ENCODE measurements around the gene MLST8.

MLST8 gene

GRCh38 chr16:2163211-2163881 lies 41.9 kb upstream of the MLST8 start:
- H3K4me1 ChIP-seq (ENCODE audit: control insufficient read depth in 1 of 2, insufficient read depth in 2 of 2, low read length in 2 of 2), result peaks cover 75 to 77% of the 10 kb centered on the region in 2 donors
- H3K4me3 ChIP-seq (ENCODE audit: low read depth in 1 of 2, low read length in 2 of 2), result peak overlapping the region in 1 of 2 donors; percentile 22
- no peaks in the 10 kb centered on the region for H3K27me3 ChIP-seq (ENCODE audit: control insufficient read depth in 1 of 2, insufficient read depth in 2 of 2, low read length in 2 of 2)
- peak overlapping the region in 1 of 2 donors; percentile 35 for H3K9ac ChIP-seq (ENCODE audit: low read depth in 1 of 2, low read length in 2 of 2)
- H3K27ac ChIP-seq (ENCODE audit: low read depth, low read length), result peak overlapping the region; percentile 87
- peaks cover 7 to 24% of the 10 kb centered on the region in 2 donors for H3K36me3 ChIP-seq (ENCODE audit: control insufficient read depth in 1 of 2, insufficient read depth in 2 of 2, low read length in 2 of 2)
- H3K9me3 ChIP-seq (ENCODE audit: control insufficient read depth in 1 of 2, low read length in 2 of 2), result no peaks in the 10 kb centered on the region

DNA sequence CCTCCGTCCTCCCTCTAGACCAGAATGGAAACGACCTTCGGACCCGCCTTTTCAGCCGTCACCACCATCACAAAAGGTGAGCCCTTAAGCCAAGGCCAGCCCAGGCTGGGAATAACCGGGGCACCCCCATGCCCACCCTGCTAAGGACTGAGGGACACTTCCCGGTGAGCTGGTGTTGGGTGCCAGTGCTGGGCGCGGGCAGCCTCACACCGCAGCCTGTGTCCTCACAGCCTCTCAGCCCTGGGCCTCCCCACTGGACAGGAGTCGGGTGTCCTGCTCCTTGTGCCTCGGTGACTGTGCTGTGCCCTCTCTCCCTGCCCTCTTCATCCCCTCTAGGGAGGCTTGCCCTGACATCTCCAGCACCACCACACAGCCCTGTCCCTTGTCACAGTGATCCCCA lies 39.4 kb upstream of the MLST8 start:
- H3K4me3 ChIP-seq (ENCODE audit: low read depth in 1 of 2, low read length in 2 of 2), result no peak overlapping the region
- H3K36me3 ChIP-seq (ENCODE audit: control insufficient read depth in 1 of 2, insufficient read depth in 2 of 2, low read length in 2 of 2), result peaks cover 7 to 29% of the 10 kb centered on the region in 2 donors
- H3K4me1 ChIP-seq (ENCODE audit: control insufficient read depth in 1 of 2, insufficient read depth in 2 of 2, low read length in 2 of 2), result peaks cover 55% of the 10 kb centered on the region in 2 donors
- no peaks in the 10 kb centered on the region for H3K9me3 ChIP-seq (ENCODE audit: control insufficient read depth in 1 of 2, low read length in 2 of 2)
- H3K27me3 ChIP-seq (ENCODE audit: control insufficient read depth in 1 of 2, insufficient read depth in 2 of 2, low read length in 2 of 2), result no peaks in the 10 kb centered on the region
- H3K27ac ChIP-seq (ENCODE audit: low read depth, low read length), result no peak overlapping the region
- no peak overlapping the region for H3K9ac ChIP-seq (ENCODE audit: low read depth in 1 of 2, low read length in 2 of 2)

DNA sequence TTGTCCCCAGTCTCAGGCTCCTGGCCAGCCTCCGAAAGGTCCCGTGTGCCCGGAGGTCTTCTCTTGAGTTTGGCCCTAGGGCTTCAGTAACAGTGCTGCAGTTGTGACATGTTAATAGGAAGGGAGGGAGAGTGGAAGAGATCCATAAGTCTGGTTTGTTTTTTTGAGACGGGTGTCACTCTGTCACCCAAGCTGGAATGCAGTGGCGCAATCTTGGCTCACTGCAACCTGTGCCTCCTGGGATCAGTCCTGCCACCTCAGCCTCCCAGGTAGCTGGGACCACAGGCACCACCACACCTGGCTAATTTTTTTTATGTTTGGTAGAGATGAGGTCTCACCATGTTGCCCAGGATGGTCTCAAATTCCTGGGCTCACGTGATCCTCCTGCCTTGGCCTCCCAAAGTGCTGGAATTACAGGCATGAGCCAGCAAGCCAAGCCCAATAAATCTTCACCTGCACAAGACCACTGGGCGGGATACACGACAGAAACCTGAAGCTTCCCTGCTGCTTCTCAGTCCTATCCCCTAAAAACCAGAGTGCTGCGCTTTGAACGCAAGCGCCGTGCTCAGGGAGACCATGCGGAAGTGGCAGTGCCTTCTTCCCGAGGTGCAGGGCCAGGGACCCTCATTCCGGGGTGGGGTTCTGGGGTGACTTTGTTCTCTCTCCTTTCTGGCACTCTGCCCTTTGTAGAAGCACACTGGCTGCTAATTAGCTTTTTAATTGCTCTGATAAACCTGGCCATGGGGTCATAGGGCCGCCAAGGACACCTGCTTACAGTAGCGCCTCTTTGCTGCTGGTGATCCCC lies 38.8 kb upstream of the MLST8 start:
- Histone ChIP-seq H3K36me3 (ENCODE audit: control insufficient read depth in 1 of 2, insufficient read depth in 2 of 2, low read length in 2 of 2) (peaks cover 7 to 34% of the 10 kb centered on the region in 2 donors), H3K4me1 (ENCODE audit: control insufficient read depth in 1 of 2, insufficient read depth in 2 of 2, low read length in 2 of 2) (peaks cover 53 to 55% of the 10 kb centered on the region in 2 donors)

DNA sequence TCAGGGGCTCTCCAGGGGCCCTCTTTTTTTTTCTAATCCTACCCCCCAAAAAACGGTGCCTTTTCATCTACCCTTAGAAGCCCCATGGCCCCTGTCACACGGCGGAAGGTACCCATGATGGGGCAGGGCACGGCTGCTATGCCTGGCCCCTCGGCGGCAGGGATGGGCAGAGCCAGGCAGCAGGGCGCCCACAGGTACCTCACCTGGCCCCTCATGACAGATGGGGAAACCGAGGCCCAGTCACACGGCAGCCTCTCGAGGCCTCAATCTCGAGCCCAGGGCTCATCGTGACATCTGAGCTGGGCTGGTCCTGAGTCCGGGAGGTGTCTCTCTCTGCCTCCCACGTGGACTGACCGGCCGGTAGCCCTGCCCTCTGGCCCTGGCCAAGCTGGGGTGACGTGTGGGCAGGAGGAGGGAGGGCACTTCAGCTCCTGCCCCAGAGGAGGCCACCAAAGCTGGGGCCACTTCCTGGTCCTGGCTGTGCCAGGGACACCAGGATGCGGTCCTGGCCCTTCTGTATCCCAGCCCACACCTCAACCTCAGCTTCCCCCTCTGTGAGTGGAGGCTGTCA lies 38.1 kb upstream of the MLST8 start:
- Histone ChIP-seq H3K9ac (ENCODE audit: low read depth in 1 of 2, low read length in 2 of 2) (peak overlapping the region in 1 of 2 donors; percentile 51), H3K9me3 (ENCODE audit: control insufficient read depth in 1 of 2, low read length in 2 of 2) (no peaks in the 10 kb centered on the region), H3K27ac (ENCODE audit: low read depth, low read length) (no peak overlapping the region), H3K27me3 (ENCODE audit: control insufficient read depth in 1 of 2, insufficient read depth in 2 of 2, low read length in 2 of 2) (no peaks in the 10 kb centered on the region), H3K4me3 (ENCODE audit: low read depth in 1 of 2, low read length in 2 of 2) (peak overlapping the region in 1 of 2 donors; percentile 10), H3K4me1 (ENCODE audit: control insufficient read depth in 1 of 2, insufficient read depth in 2 of 2, low read length in 2 of 2) (peaks cover 53 to 55% of the 10 kb centered on the region in 2 donors), H3K36me3 (ENCODE audit: control insufficient read depth in 1 of 2, insufficient read depth in 2 of 2, low read length in 2 of 2) (peaks cover 7 to 40% of the 10 kb centered on the region in 2 donors)

More for the DNA sequence above, 38.8 kb upstream of the MLST8 start:
- Histone ChIP-seq H3K27ac (ENCODE audit: low read depth, low read length) (no peak overlapping the region), H3K4me3 (ENCODE audit: low read depth in 1 of 2, low read length in 2 of 2) (peak overlapping the region in 1 of 2 donors; percentile 10), H3K27me3 (ENCODE audit: control insufficient read depth in 1 of 2, insufficient read depth in 2 of 2, low read length in 2 of 2) (no peaks in the 10 kb centered on the region), H3K9me3 (ENCODE audit: control insufficient read depth in 1 of 2, low read length in 2 of 2) (no peaks in the 10 kb centered on the region), H3K9ac (ENCODE audit: low read depth in 1 of 2, low read length in 2 of 2) (peak overlapping the region in 1 of 2 donors; percentile 38)

- peaks cover 19 to 62% of the 10 kb centered on the region in 2 donors for H3K36me3 ChIP-seq (ENCODE audit: control insufficient read depth in 1 of 2, insufficient read depth in 2 of 2, low read length in 2 of 2)
These were observed 35.2 kb upstream of the MLST8 start for GRCh38 chr16:2170080-2170479.

DNA sequence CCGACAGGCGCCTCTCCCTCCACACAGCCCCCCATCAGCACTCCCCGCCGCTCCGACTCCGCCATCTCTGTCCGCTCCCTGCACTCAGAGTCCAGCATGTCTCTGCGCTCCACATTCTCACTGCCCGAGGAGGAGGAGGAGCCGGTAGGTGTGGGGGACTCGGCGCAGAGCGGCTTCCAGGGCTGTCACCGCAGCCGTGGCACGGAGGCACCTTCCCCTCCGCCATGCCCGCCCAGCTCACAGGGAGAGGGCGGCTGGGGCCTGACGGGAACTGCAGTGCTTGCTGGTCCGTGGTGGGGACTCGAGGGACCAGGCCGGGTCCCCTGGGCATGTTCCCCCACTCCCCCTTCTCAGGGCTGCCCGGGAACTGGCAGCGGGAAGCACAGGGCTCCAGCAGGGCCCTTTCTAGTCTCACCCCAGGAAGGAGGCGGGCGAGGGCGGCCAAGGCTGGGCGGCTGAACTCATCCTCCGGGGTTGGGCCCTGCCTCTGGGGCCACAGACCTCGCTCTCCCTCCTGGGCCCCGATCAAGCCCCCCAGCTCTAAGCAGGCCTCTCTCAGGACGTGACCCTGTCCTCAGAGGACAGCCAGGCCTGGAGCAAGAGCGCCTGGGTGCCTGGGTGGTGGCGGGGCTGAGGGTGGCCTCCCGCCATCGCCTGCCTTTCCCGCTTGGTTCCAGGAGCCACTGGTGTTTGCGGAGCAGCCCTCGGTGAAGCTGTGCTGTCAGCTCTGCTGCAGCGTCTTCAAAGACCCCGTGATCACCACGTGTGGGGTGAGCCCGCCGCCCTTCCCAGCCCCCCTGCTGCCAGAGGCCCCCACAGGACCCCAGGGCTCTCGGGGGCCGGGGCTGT lies 34.4 kb upstream of the MLST8 start:
- no peak overlapping the region for H3K27ac ChIP-seq (ENCODE audit: low read depth, low read length)
- H3K4me1 ChIP-seq (ENCODE audit: control insufficient read depth in 1 of 2, insufficient read depth in 2 of 2, low read length in 2 of 2), result peaks cover 31 to 34% of the 10 kb centered on the region in 2 donors
- peaks cover 26 to 65% of the 10 kb centered on the region in 2 donors for H3K36me3 ChIP-seq (ENCODE audit: control insufficient read depth in 1 of 2, insufficient read depth in 2 of 2, low read length in 2 of 2)
- no peaks in the 10 kb centered on the region for H3K9me3 ChIP-seq (ENCODE audit: control insufficient read depth in 1 of 2, low read length in 2 of 2)
- no peaks in the 10 kb centered on the region for H3K27me3 ChIP-seq (ENCODE audit: control insufficient read depth in 1 of 2, insufficient read depth in 2 of 2, low read length in 2 of 2)
- H3K9ac ChIP-seq (ENCODE audit: low read depth in 1 of 2, low read length in 2 of 2), result no peak overlapping the region
- no peak overlapping the region for H3K4me3 ChIP-seq (ENCODE audit: low read depth in 1 of 2, low read length in 2 of 2)

More at GRCh38 chr16:2170080-2170479, 35.2 kb upstream of the MLST8 start:
- H3K27ac ChIP-seq (ENCODE audit: low read depth, low read length), result no peak overlapping the region
- no peak overlapping the region for H3K9ac ChIP-seq (ENCODE audit: low read depth in 1 of 2, low read length in 2 of 2)
- no peaks in the 10 kb centered on the region for H3K27me3 ChIP-seq (ENCODE audit: control insufficient read depth in 1 of 2, insufficient read depth in 2 of 2, low read length in 2 of 2)
- peaks cover 35 to 38% of the 10 kb centered on the region in 2 donors for H3K4me1 ChIP-seq (ENCODE audit: control insufficient read depth in 1 of 2, insufficient read depth in 2 of 2, low read length in 2 of 2)
- no peaks in the 10 kb centered on the region for H3K9me3 ChIP-seq (ENCODE audit: control insufficient read depth in 1 of 2, low read length in 2 of 2)
- no peak overlapping the region for H3K4me3 ChIP-seq (ENCODE audit: low read depth in 1 of 2, low read length in 2 of 2)

DNA sequence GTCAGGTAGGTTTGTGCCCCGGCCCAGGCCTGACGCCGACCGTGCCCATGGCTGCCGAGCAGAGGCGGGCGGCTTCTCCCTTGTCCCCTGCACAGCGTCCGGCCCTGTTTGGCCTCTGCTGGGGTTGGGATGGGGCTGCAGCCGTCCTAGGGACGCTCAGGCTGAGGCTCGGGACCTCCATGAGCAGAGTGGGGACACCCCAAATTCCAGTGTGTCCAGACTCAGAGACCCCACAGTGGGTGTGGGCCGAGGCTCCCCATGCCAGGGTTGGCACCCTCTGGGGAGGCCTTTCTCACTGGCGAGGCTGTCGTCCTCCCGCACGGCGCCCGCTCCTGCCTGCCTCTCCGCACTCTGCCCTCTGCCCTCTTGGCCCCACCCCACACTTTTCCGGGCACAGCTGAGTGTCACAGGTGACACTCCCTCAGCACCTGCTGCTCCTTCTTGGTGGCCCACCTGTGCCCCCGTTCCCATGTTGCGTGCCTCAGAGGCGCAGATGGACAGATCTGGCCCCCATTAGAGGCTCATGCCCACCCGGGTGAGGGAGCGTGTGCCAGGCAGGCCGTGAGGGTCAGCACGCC lies 33.6 kb upstream of the MLST8 start:
- Histone ChIP-seq H3K4me3 (ENCODE audit: low read depth in 1 of 2, low read length in 2 of 2) (no peak overlapping the region), H3K27me3 (ENCODE audit: control insufficient read depth in 1 of 2, insufficient read depth in 2 of 2, low read length in 2 of 2) (no peaks in the 10 kb centered on the region), H3K27ac (ENCODE audit: low read depth, low read length) (no peak overlapping the region), H3K9me3 (ENCODE audit: control insufficient read depth in 1 of 2, low read length in 2 of 2) (no peaks in the 10 kb centered on the region), H3K4me1 (ENCODE audit: control insufficient read depth in 1 of 2, insufficient read depth in 2 of 2, low read length in 2 of 2) (peaks cover 22 to 26% of the 10 kb centered on the region in 2 donors), H3K36me3 (ENCODE audit: control insufficient read depth in 1 of 2, insufficient read depth in 2 of 2, low read length in 2 of 2) (peaks cover 27 to 64% of the 10 kb centered on the region in 2 donors), H3K9ac (ENCODE audit: low read depth in 1 of 2, low read length in 2 of 2) (no peak overlapping the region)

- Histone ChIP-seq H3K4me3 (ENCODE audit: low read depth in 1 of 2, low read length in 2 of 2) (no peak overlapping the region), H3K9ac (ENCODE audit: low read depth in 1 of 2, low read length in 2 of 2) (no peak overlapping the region), H3K27ac (ENCODE audit: low read depth, low read length) (no peak overlapping the region), H3K4me1 (ENCODE audit: control insufficient read depth in 1 of 2, insufficient read depth in 2 of 2, low read length in 2 of 2) (peaks cover 12 to 14% of the 10 kb centered on the region in 2 donors), H3K36me3 (ENCODE audit: control insufficient read depth in 1 of 2, insufficient read depth in 2 of 2, low read length in 2 of 2) (peaks cover 30 to 68% of the 10 kb centered on the region in 2 donors), H3K27me3 (ENCODE audit: control insufficient read depth in 1 of 2, insufficient read depth in 2 of 2, low read length in 2 of 2) (no peaks in the 10 kb centered on the region), H3K9me3 (ENCODE audit: control insufficient read depth in 1 of 2, low read length in 2 of 2) (no peaks in the 10 kb centered on the region)
These were observed 32.4 kb upstream of the MLST8 start for GRCh38 chr16:2172688-2173335.

GRCh38 chr16:2173366-2173765 lies 31.9 kb upstream of the MLST8 start:
- Histone ChIP-seq H3K9ac (ENCODE audit: low read depth in 1 of 2, low read length in 2 of 2) (no peak overlapping the region), H3K9me3 (ENCODE audit: control insufficient read depth in 1 of 2, low read length in 2 of 2) (no peaks in the 10 kb centered on the region), H3K27me3 (ENCODE audit: control insufficient read depth in 1 of 2, insufficient read depth in 2 of 2, low read length in 2 of 2) (no peaks in the 10 kb centered on the region), H3K4me3 (ENCODE audit: low read depth in 1 of 2, low read length in 2 of 2) (no peak overlapping the region), H3K4me1 (ENCODE audit: control insufficient read depth in 1 of 2, insufficient read depth in 2 of 2, low read length in 2 of 2) (peaks cover 9 to 11% of the 10 kb centered on the region in 2 donors), H3K36me3 (ENCODE audit: control insufficient read depth in 1 of 2, insufficient read depth in 2 of 2, low read length in 2 of 2) (peaks cover 25 to 62% of the 10 kb centered on the region in 2 donors), H3K27ac (ENCODE audit: low read depth, low read length) (no peak overlapping the region)
